Measurements from ENCODE around the gene PLXNB3. TPM values are rescaled to one million over a fixed set of nuclear protein-coding genes. Genes with fewer than 3 reads are reported as not detected.

The PLXNB3 gene
- total RNA-seq, 1 donor from 2014 or later = 36.1 TPM

- Histone ChIP-seq H3K27ac (no peak overlapping the region), H3K4me1 (peaks cover 41% of the 10 kb centered on the region), H3K9me3 (no peaks in the 10 kb centered on the region), H3K4me3 (no peak overlapping the region), H3K36me3 (peaks cover 0 to 5% of the 10 kb centered on the region in 2 donors), H3K27me3 (no peaks in the 10 kb centered on the region)
- no peak for DNase-seq (ENCODE audit: extremely low spot score in 2 of 2)
- TF ChIP-seq CTCF (IDR thresholded peaks at IDR 0.05) (no peak), POLR2AphosphoS5 (IDR thresholded peaks at IDR 0.05; ENCODE audit: insufficient read depth in 1 of 2, low read depth in 1 of 2) (no peak), POLR2A (IDR thresholded peaks at IDR 0.05) (no peak)
- intact Hi-C loops (cut with DNase I) = no loop called here
Measured at GRCh38 chrX:153791104-153791852, 27.2 kb downstream of the PLXNB3 start.

GRCh38 chrX:153792368-153792767 is 28.3 kb downstream of the PLXNB3 start:
- intact Hi-C loops (cut with DNase I) = no loop called here
- Histone ChIP-seq H3K4me1 (peaks cover 41% of the 10 kb centered on the region), H3K27ac (no peak overlapping the region), H3K36me3 (peaks cover 0 to 6% of the 10 kb centered on the region in 2 donors), H3K27me3 (no peaks in the 10 kb centered on the region), H3K9me3 (no peaks in the 10 kb centered on the region), H3K4me3 (no peak overlapping the region)
- TF ChIP-seq CTCF (IDR thresholded peaks at IDR 0.05) (no peak), POLR2AphosphoS5 (IDR thresholded peaks at IDR 0.05; ENCODE audit: insufficient read depth in 1 of 2, low read depth in 1 of 2) (no peak), POLR2A (IDR thresholded peaks at IDR 0.05) (no peak)
- DNase-seq (ENCODE audit: extremely low spot score in 2 of 2) = no peak

DNA sequence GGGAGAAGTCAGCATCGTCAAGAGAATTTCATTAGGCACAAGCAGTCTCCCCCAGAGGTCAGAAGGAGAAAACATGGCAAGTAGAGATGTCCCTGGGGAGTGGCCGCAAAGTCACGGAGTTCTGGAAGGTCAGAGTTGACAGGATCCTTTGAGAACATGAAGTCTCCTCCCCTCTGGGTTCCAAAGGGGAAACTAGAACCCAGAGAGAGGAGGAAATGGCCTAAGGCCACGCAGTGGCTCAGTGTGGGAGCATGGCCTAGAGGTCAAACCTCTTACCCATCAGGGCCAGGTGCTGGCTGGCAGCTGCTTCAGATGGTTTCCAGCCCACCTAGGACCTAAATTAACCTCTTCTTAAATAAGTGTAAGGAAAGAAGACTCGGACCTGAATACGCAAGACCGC is 29.2 kb downstream of the PLXNB3 start:
- Histone ChIP-seq H3K4me1 (peaks cover 41% of the 10 kb centered on the region), H3K36me3 (peaks cover 0 to 15% of the 10 kb centered on the region in 2 donors), H3K27ac (peak overlapping the region; percentile 85), H3K4me3 (peak overlapping the region; percentile 59 to 61), H3K9me3 (no peaks in the 10 kb centered on the region), H3K27me3 (no peaks in the 10 kb centered on the region)
- no peak for DNase-seq (ENCODE audit: extremely low spot score in 2 of 2)
- no peak for TF ChIP-seq CTCF (IDR thresholded peaks at IDR 0.05)
- TF ChIP-seq POLR2A (IDR thresholded peaks at IDR 0.05) = no peak
- TF ChIP-seq POLR2AphosphoS5 (IDR thresholded peaks at IDR 0.05; ENCODE audit: insufficient read depth in 1 of 2, low read depth in 1 of 2) = no peak
- intact Hi-C loops (cut with DNase I) = no loop called here

DNA sequence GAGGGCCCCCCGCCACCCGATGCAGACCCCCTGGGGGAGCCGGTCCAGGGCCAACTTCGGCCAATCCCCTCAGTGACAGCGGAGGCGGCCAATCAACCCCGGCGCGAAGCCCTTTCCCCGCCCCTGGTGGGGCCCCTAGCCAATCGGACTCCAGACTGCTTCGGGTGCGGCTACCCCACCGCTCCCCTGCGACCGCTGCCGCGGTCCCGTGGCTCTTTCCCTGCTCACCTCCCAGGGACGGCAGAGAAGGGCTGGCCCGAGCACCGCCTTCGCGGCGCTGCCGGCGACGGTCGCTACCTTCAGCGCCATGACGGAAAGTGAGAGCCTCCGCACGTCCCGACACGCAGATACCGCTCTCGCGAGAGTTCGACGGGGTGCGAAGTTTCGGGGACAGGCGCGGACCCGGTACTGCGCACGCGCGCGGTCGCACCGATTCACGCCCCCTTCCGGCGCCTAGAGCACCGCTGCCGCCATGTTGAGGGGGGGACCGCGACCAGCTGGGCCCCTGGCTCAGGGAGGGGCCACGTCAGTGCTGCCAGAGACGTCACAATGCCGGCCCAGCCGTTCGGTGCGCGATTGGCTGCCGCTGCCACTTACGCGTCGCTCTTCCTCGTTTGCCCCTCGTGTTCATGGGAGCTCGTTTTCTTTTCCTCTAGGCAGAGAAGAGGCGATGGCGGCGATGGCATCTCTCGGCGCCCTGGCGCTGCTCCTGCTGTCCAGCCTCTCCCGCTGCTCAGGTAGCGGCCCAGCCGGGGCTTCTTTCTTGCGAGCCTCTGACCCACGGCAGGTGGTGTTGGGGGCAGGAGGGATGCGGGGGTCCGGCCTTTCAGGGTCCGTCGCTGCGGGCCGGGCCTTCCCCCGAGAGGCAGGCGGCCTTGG is 30.2 kb downstream of the PLXNB3 start, which contains the start of the genes IDH3G and SSR4:
TSS of gene IDH3G (minus strand) at position 358 of the 879 bp plus-strand sequence. CDS start at position 309, 49 bp downstream.
TSS of gene SSR4 (plus strand) at position 651 of the 879 bp plus-strand sequence. CDS start at position 671, 20 bp downstream.
- peak in 1 of 2 donors; percentile 93 for DNase-seq (ENCODE audit: extremely low spot score in 2 of 2)
- Histone ChIP-seq H3K4me3 (peak within 1 kb of the TSS; percentile 59 to 61), H3K4me1 (peaks cover 41% of the 10 kb centered on the region), H3K27ac (peak within 1 kb of the TSS; percentile 85), H3K36me3 (peaks cover 0 to 21% of the 10 kb centered on the region in 2 donors), H3K27me3 (no peaks in the 10 kb centered on the region), H3K9me3 (no peaks in the 10 kb centered on the region)
- intact Hi-C loops (cut with DNase I) = no loop called here
- TF ChIP-seq POLR2AphosphoS5 (IDR thresholded peaks at IDR 0.05; ENCODE audit: insufficient read depth in 1 of 2, low read depth in 1 of 2) (peak; percentile 85 to 87), POLR2A (IDR thresholded peaks at IDR 0.05) (peak in 1 of 2 donors; percentile 25), CTCF (IDR thresholded peaks at IDR 0.05) (no peak)

Measured in vagina (tissue), 2 donors.